Testis (tissue), 3 donors: ENCODE results near the gene CFAP299. TPM values are rescaled to one million over a fixed set of nuclear protein-coding genes. Genes with fewer than 3 reads are reported as not detected.

Experiments
- DNase-seq: peaks from one replicate; pipeline ENCODE4 v3.0.0-alpha.2; 2019
- H3K27ac ChIP-seq, 2 donors: fragments of 200-600 bp; sonication (generic); one replicate each; pipeline ENCODE4 v1.5.1; 2019
- H3K27me3 ChIP-seq: fragments of 200-600 bp; sonication (generic); one replicate; pipeline ENCODE4 v1.5.1; 2019
- H3K36me3 ChIP-seq: fragments of 200-600 bp; sonication (generic); one replicate; pipeline ENCODE4 v1.5.1; 2017; ENCODE audit warnings: low read depth; ENCODE audit errors: missing control alignments
- H3K4me1 ChIP-seq: fragments of 200-600 bp; sonication (generic); one replicate; pipeline ENCODE4 v1.5.1; 2019
- H3K4me3 ChIP-seq, 2 donors: fragments of 200-600 bp; sonication (generic); one replicate each; pipeline ENCODE4 v1.5.1; 2017 to 2019
- H3K9me3 ChIP-seq: fragments of 200-600 bp; sonication (generic); one replicate; pipeline ENCODE4 v1.5.1; 2017
- CTCF ChIP-seq, 3 experiments: fragments of 450-650 bp in 2 of 3; fragments of 200-600 bp in 1 of 3; sonication (generic) in 1 of 3; IDR thresholded peaks; one replicate each; pipeline ENCODE4 v1.5.1; 2016 to 2019; ENCODE audit warnings: antibody characterized with exemption in 3 of 3, mild to moderate bottlenecking in 2 of 3, moderate library complexity in 1 of 3
- POLR2A ChIP-seq: fragments of 450-650 bp; IDR thresholded peaks from one replicate; pipeline ENCODE4 v1.6.1; 2017; ENCODE audit warnings: antibody characterized with exemption, mild to moderate bottlenecking, moderate library complexity
- WGBS, 2 donors: methylation state at CpG; one replicate each; pipeline ENCODE4 v1.1.5; 2018; 5-methylcytosine and 5-hydroxymethylcytosine counted together
- intact Hi-C: fragments of 100-400 bp; cut with DNase I; formaldehyde crosslinking; loops from one replicate; pipeline ENCODE4 v1.15.1; 2023; ENCODE audit warnings: low total_unique reads
- polyA plus RNA-seq: library from polyadenylated mRNA; stranded (reverse); fragments of 350-450 nt; fragmentation: Illumina TruSeq; extraction: RNeasy Lipid Tissue Mini Kit (QIAGEN cat#74804); gene quantifications from one replicate; pipeline ENCODE4 v1.2.3, GENCODE V29; 2014; ENCODE audit warnings: low read depth, low replicate concordance; ENCODE audit not compliant: insufficient read depth
- total RNA-seq, 2 donors: library from RNA; depleted of rRNA; stranded (reverse); fragments of >200 nt; gene quantifications; one replicate each; pipeline ENCODE4 v1.2.3, GENCODE V29; 2016

The CFAP299 gene
- total and polyA plus RNA-seq, 3 donors from 2014 or later = 18.1 to 51.9 (median 21.4) TPM

- TF ChIP-seq CTCF (IDR thresholded peaks at IDR 0.05) = no peak
- TF ChIP-seq POLR2A = no peak
- Histone ChIP-seq H3K4me1 (no peaks in the 10 kb centered on the region), H3K27ac (no peak overlapping the region), H3K9me3 (no peaks in the 10 kb centered on the region), H3K27me3 (no peaks in the 10 kb centered on the region), H3K36me3 (no peaks in the 10 kb centered on the region), H3K4me3 (no peak overlapping the region)
- intact Hi-C loops = no loop called here
- no peak for DNase-seq
Measured at GRCh38 chr4:80918004-80918403, 582.5 kb downstream of the CFAP299 start.

GRCh38 chr4:80921441-80921840, 585.9 kb downstream of the CFAP299 start:
- no peaks in the 10 kb centered on the region for H3K9me3 ChIP-seq
- 88 to 91% methylated on average over 2 of the region's 2 CpGs for whole genome bisulfite sequencing, 2 donors
- no peaks in the 10 kb centered on the region for H3K36me3 ChIP-seq
- H3K4me3 ChIP-seq = no peak overlapping the region
- no peaks in the 10 kb centered on the region for H3K4me1 ChIP-seq
- intact Hi-C loops = no loop called here
- DNase-seq = no peak
- H3K27ac ChIP-seq = no peak overlapping the region
- TF ChIP-seq CTCF (IDR thresholded peaks at IDR 0.05) (no peak), POLR2A (no peak)
- H3K27me3 ChIP-seq = no peaks in the 10 kb centered on the region

DNA sequence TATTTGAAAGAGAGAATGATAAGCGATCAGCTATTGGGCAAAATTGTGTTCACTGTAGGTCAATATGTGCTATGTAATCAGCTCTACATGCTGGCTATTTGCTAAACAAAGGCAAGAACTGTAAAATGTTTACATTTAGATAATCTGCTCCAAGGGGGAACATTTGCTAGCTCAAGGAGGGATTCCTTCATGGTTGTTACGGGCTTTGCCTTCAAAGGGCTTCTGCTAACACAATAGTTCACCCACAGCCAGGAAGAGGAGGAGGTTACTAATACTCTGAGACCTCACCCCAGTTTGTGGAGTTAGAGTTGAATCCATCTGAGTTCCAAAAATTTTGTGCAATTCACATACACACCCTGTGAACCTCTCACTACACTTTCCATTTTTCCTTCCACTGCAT, 587.4 kb downstream of the CFAP299 start:
- TF ChIP-seq POLR2A = no peak
- no peak for TF ChIP-seq CTCF (IDR thresholded peaks at IDR 0.05)
- 92 to 95% methylated on average over 2 of the region's 2 CpGs for WGBS, 2 donors

DNA sequence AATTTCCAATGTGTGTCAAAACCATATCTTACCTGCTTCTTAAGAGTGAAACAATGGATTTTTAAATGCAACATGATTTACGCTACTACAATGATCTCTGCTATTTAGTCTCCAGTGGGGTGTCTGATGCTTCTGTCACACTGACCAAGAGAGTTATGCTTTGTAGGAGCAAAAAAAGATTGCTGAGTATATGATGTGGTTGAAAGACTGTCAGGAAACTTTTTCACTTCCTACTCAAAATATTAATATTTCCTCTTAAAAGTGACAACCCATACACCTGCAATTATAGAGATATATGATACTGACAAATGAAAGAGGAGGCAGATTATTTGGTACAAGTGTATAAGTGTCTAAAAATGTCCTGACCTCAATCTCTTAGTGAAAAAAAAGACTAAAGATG, 589.8 kb downstream of the CFAP299 start:
- H3K9me3 ChIP-seq = no peaks in the 10 kb centered on the region
- intact Hi-C loops = no loop called here
- DNase-seq = no peak
- WGBS, 2 donors = 86 to 97% methylated on average over 1 of the region's 1 CpG
- no peaks in the 10 kb centered on the region for H3K4me1 ChIP-seq
- TF ChIP-seq CTCF (IDR thresholded peaks at IDR 0.05) (no peak), POLR2A (no peak)
- H3K36me3 ChIP-seq = no peaks in the 10 kb centered on the region
- no peak overlapping the region for H3K27ac ChIP-seq
- no peak overlapping the region for H3K4me3 ChIP-seq
- no peaks in the 10 kb centered on the region for H3K27me3 ChIP-seq

More for the DNA sequence above, 587.4 kb downstream of the CFAP299 start:
- Histone ChIP-seq H3K4me1 (no peaks in the 10 kb centered on the region), H3K4me3 (no peak overlapping the region), H3K9me3 (no peaks in the 10 kb centered on the region), H3K36me3 (no peaks in the 10 kb centered on the region), H3K27me3 (no peaks in the 10 kb centered on the region), H3K27ac (no peak overlapping the region)
- no peak for DNase-seq
- intact Hi-C loops = no loop called here

DNA sequence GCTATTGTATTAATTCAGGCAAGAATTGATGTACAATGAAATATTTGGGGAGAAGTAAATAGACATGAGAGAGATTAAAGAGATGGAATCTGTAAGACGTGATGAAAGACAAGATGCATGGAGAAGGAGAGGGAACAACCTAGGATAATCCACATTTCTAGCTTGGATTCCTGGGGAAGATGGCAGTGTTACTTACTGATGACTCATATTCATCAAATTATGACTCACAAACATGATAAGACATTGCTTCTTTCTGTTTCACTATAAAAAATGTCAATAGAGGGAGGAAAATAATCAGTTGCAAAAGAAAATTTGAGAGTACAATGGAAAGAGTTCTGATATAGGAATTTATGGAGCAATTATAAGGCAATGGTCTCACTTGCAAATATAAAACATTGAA, 590.9 kb downstream of the CFAP299 start:
- Histone ChIP-seq H3K27me3 (no peaks in the 10 kb centered on the region), H3K4me3 (no peak overlapping the region), H3K27ac (no peak overlapping the region), H3K4me1 (no peaks in the 10 kb centered on the region), H3K36me3 (no peaks in the 10 kb centered on the region), H3K9me3 (no peaks in the 10 kb centered on the region)
- TF ChIP-seq CTCF (IDR thresholded peaks at IDR 0.05) = no peak
- TF ChIP-seq POLR2A = no peak
- intact Hi-C loops = no loop called here
- no peak for DNase-seq
- WGBS, 2 donors = 79 to 93% methylated on average over 1 of the region's 1 CpG
